ENCODE results near the gene PTPN3. TPM values are rescaled to one million over a fixed set of nuclear protein-coding genes. Genes with fewer than 3 reads are reported as not detected.

The PTPN3 gene
- total RNA-seq, 1 experiment from 2014 or later: 20.8 TPM

- Histone ChIP-seq H3K9ac (ENCODE audit: low read length) (no peak overlapping the region), H3K9me2 (ENCODE audit: insufficient read depth) (no peaks in the 10 kb centered on the region), H3K27me3 (ENCODE audit: insufficient read depth, low read length) (no peaks in the 10 kb centered on the region), H4K20me1 (ENCODE audit: insufficient read depth) (no peaks in the 10 kb centered on the region), H3K4me3 (replicated peaks in 1 of 2; ENCODE audit: low read depth in 1 of 2, low read length in 2 of 2) (no peak overlapping the region), H3K27ac (ENCODE audit: low read depth, low read length) (no peak overlapping the region), H3K4me1 (ENCODE audit: control insufficient read depth in 1 of 2, insufficient read depth in 2 of 2, low read length in 2 of 2) (no peaks in the 10 kb centered on the region), H2AFZ (ENCODE audit: low read depth, low read length, poor library complexity, severe bottlenecking) (no peak overlapping the region), H3K9me3 (ENCODE audit: control insufficient read depth in 1 of 2, insufficient read depth in 1 of 2, low read depth in 1 of 2, low read length in 2 of 2) (no peaks in the 10 kb centered on the region), H3K36me3 (ENCODE audit: control insufficient read depth in 1 of 2, insufficient read depth in 2 of 2, low read length in 2 of 2) (peaks cover 24 to 26% of the 10 kb centered on the region in 2 experiments; a peak in 3 of 4 replicates), H3K4me2 (ENCODE audit: low read length) (no peak overlapping the region), H3K79me2 (ENCODE audit: insufficient read depth, low read length) (no peaks in the 10 kb centered on the region)
- TF ChIP-seq ELF1 (IDR thresholded peaks at IDR 0.05; ENCODE audit: borderline replicate concordance, low read depth) (no peak), POLR2A (IDR thresholded peaks at IDR 0.05; ENCODE audit: borderline replicate concordance, extremely low read depth, insufficient read depth, insufficient read length) (no peak), EZH2 (IDR thresholded peaks at IDR 0.05) (no peak), TCF7L2 (IDR thresholded peaks at IDR 0.05; ENCODE audit: borderline replicate concordance, extremely low read depth, insufficient read depth, insufficient read length) (no peak), EZH2phosphoT487 (IDR thresholded peaks at IDR 0.05; ENCODE audit: borderline replicate concordance) (no peak), ZBTB33 (IDR thresholded peaks at IDR 0.05; ENCODE audit: extremely low read depth, insufficient replicate concordance, low read length) (no peak), RAD21 (IDR thresholded peaks at IDR 0.05; ENCODE audit: low read depth) (no peak), SP1 (IDR thresholded peaks at IDR 0.05; ENCODE audit: low read depth) (no peak), FOSL1 (IDR thresholded peaks at IDR 0.05; ENCODE audit: low read depth) (no peak), EGR1 (IDR thresholded peaks at IDR 0.05; ENCODE audit: low read depth) (no peak)
- intact Hi-C loops (cut with micrococcal nuclease): loop anchor here (5.0 kb wide), 2 partner anchors 64 to 551 kb away; no protein-coding TSS in a partner anchor
- ChIA-PET CTCF (no interaction called here), RAD21 (ENCODE audit: low non-redundant PET in 1 of 2, low total read pairs in 2 of 2, uncharacterized antibody in 2 of 2, unreplicated experiment in 2 of 2) (no interaction called here), POLR2A (no interaction called here)
- ATAC-seq: no peak
- no TSS peak for BruUV-seq (replicated peaks)
- no peak for DNase-seq (ENCODE audit: low read depth, low spot score)
Observed at GRCh38 chr9:109403116-109403515, 95.0 kb downstream of the PTPN3 start.

Measured in HCT116 (cell line).